Uterus (tissue), 4 donors: ENCODE data around the gene MYH14. TPM values are rescaled to one million over a fixed set of nuclear protein-coding genes. Genes with fewer than 3 reads are reported as not detected.

Source experiments
- DNase-seq, 2 donors: peaks; one replicate each; pipeline ENCODE4 v3.0.0-alpha.2; 2019 to 2020
- H3K27ac ChIP-seq, 2 donors: fragments of 200-600 bp; sonication (generic); 1 replicate in 1 of 2; 2 replicates in 1 of 2; pipeline ENCODE4 v1.5.1; 2016 to 2018
- H3K27me3 ChIP-seq, 2 donors: fragments of 200-600 bp; sonication (generic); one replicate each; pipeline ENCODE4 v1.5.1; 2018 to 2019; ENCODE audit warnings: control low read depth in 1 of 2
- H3K36me3 ChIP-seq, 2 donors: fragments of 200-600 bp; sonication (generic); one replicate each; pipeline ENCODE4 v1.5.1; 2019; ENCODE audit warnings: control low read depth in 1 of 2
- H3K4me1 ChIP-seq, 2 donors: fragments of 200-600 bp; sonication (generic); one replicate each; pipeline ENCODE4 v1.5.1; 2018 to 2019; ENCODE audit warnings: control low read depth in 1 of 2
- H3K4me3 ChIP-seq, 2 donors: fragments of 200-600 bp; sonication (generic); 1 replicate in 1 of 2; 2 replicates in 1 of 2; pipeline ENCODE4 v1.5.1; 2018 to 2019; ENCODE audit warnings: mild to moderate bottlenecking in 1 of 2
- H3K9me3 ChIP-seq, 2 donors: fragments of 200-600 bp; sonication (generic); one replicate each; pipeline ENCODE4 v1.5.1; 2019; ENCODE audit warnings: control low read depth in 1 of 2
- CTCF ChIP-seq, 4 experiments: fragments of 200-600 bp in 2 of 4; fragments of 450-650 bp in 2 of 4; sonication (generic) in 2 of 4; IDR thresholded peaks; one replicate each; pipeline ENCODE4 v1.5.1; 2016 to 2019; ENCODE audit warnings: antibody characterized with exemption in 4 of 4, mild to moderate bottlenecking in 2 of 4, moderate library complexity in 1 of 4
- POLR2A ChIP-seq, 2 donors: fragments of 450-650 bp; IDR thresholded peaks; one replicate each; pipeline ENCODE4 v1.6.1; 2016; ENCODE audit warnings: antibody characterized with exemption in 2 of 2, mild to moderate bottlenecking in 1 of 2, moderate library complexity in 1 of 2
- intact Hi-C: fragments of 100-400 bp; cut with DNase I; formaldehyde crosslinking; loops from one replicate; pipeline ENCODE4 v1.15.1; 2023; ENCODE audit warnings: low total_unique reads
- total RNA-seq, 4 donors: library from RNA; depleted of rRNA in 3 of 4; stranded (reverse); fragments of >200 nt in 3 of 4; gene quantifications; one replicate each; pipeline versions ENCODE4 v1.1.0 to v1.2.4, GENCODE V29; 2014 to 2023
- donor health status: DM: yes; HTN: yes; CAD: no.

The MYH14 gene
- total RNA-seq, 4 donors from 2014 or later = 0.77 to 22.1 (median 1.4) TPM

- intact Hi-C loops = no loop called here
- no peaks in the 10 kb centered on the region for H3K9me3 ChIP-seq
- no peaks in the 10 kb centered on the region for H3K36me3 ChIP-seq
- no peak for TF ChIP-seq POLR2A (IDR thresholded peaks at IDR 0.05)
- no peak for TF ChIP-seq CTCF (IDR thresholded peaks at IDR 0.05)
- H3K4me1 ChIP-seq = no peaks in the 10 kb centered on the region
- H3K27me3 ChIP-seq = peaks cover 0 to 18% of the 10 kb centered on the region in 2 donors
- H3K27ac ChIP-seq = no peak overlapping the region
- no peak overlapping the region for H3K4me3 ChIP-seq
- no peak for DNase-seq
Measured at GRCh38 chr19:50318438-50318837, 115.0 kb downstream of the MYH14 start.

- H3K27me3 ChIP-seq = peaks cover 0 to 12% of the 10 kb centered on the region in 2 donors
- no peaks in the 10 kb centered on the region for H3K4me1 ChIP-seq
- H3K27ac ChIP-seq = no peak overlapping the region
- H3K4me3 ChIP-seq = no peak overlapping the region
- intact Hi-C loops = no loop called here
- H3K9me3 ChIP-seq = no peaks in the 10 kb centered on the region
- H3K36me3 ChIP-seq = no peaks in the 10 kb centered on the region
- DNase-seq = no peak
- TF ChIP-seq POLR2A (IDR thresholded peaks at IDR 0.05) (no peak), CTCF (IDR thresholded peaks at IDR 0.05) (no peak)
Measured at GRCh38 chr19:50319156-50319555, 115.7 kb downstream of the MYH14 start.

DNA sequence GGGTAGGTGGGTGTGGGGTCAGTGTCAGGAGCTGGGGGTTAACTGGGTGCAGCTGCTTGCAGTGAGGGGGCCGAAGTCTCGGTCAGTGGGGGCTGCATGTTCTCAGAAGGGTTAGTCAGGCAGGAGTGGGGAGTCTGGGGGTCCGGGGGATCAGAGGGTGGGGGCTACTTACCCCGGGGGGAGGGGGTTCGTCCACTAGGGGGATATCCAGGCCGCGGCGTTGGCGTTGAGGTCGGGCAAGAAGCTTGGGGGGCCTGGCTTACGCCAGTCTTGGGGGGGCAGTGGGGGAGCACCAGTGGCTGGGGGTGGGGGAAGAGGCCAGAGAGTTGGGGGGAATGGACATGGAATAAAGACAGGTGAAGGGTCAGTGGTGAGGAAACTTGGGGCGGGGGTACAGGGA lies 116.6 kb downstream of the MYH14 start:
- no peak overlapping the region for H3K27ac ChIP-seq
- intact Hi-C loops = no loop called here
- H3K36me3 ChIP-seq = no peaks in the 10 kb centered on the region
- H3K9me3 ChIP-seq = no peaks in the 10 kb centered on the region
- TF ChIP-seq POLR2A (IDR thresholded peaks at IDR 0.05) (no peak), CTCF (IDR thresholded peaks at IDR 0.05) (no peak)
- no peak overlapping the region for H3K4me3 ChIP-seq
- no peaks in the 10 kb centered on the region for H3K4me1 ChIP-seq
- peaks cover 0 to 3% of the 10 kb centered on the region in 2 donors for H3K27me3 ChIP-seq
- DNase-seq = no peak

- no peak for DNase-seq
Measured at GRCh38 chr19:50320596-50320995, 117.2 kb downstream of the MYH14 start.

DNA sequence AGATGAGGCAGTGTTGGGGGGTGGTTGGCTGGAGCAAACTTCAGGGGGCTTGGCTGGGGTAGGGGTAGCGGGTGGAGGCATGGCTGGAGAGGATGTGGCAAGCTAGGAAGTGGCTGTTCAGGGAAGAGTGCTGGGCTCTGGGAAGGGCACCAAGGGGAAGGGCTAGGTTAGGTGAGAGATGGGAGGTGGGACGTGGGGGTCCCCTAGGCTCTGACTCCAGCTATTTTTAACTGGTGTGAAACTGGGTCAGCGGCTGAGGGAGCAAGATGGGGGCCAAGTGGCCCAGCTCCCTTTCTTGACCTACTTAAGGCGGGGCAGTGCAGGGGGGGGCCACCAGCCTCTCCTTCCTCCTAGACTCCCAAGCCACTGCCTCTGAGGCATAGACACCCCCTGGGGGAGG lies 118.4 kb downstream of the MYH14 start:
- no peak for DNase-seq

More at GRCh38 chr19:50320596-50320995, 117.2 kb downstream of the MYH14 start:
- Histone ChIP-seq H3K36me3 (no peaks in the 10 kb centered on the region), H3K4me1 (no peaks in the 10 kb centered on the region), H3K4me3 (no peak overlapping the region), H3K27me3 (no peaks in the 10 kb centered on the region), H3K27ac (no peak overlapping the region), H3K9me3 (no peaks in the 10 kb centered on the region)
- intact Hi-C loops = no loop called here
- TF ChIP-seq POLR2A (IDR thresholded peaks at IDR 0.05) (no peak), CTCF (IDR thresholded peaks at IDR 0.05) (no peak)

More for the DNA sequence above, 118.4 kb downstream of the MYH14 start:
- no peak for TF ChIP-seq POLR2A (IDR thresholded peaks at IDR 0.05)
- no peak for TF ChIP-seq CTCF (IDR thresholded peaks at IDR 0.05)
- intact Hi-C loops = no loop called here
- H3K9me3 ChIP-seq = no peaks in the 10 kb centered on the region
- no peaks in the 10 kb centered on the region for H3K4me1 ChIP-seq
- no peak overlapping the region for H3K4me3 ChIP-seq
- H3K36me3 ChIP-seq = no peaks in the 10 kb centered on the region
- H3K27me3 ChIP-seq = peaks cover 0 to 5% of the 10 kb centered on the region in 2 donors
- no peak overlapping the region for H3K27ac ChIP-seq
